Keratinocyte (primary cell): Measurements from ENCODE around the gene CLIC3. TPM values are rescaled to one million over a fixed set of nuclear protein-coding genes. Genes with fewer than 3 reads are reported as not detected.

Experiments used
- DNase-seq: peaks from one replicate; pipeline ENCODE4 v3.0.0-alpha.2; 2011; ENCODE audit warnings: low read depth, missing footprints, low spot score
- FAIRE-seq: peaks from 2 replicates; lab custom pipeline; 2011; peaks lifted over from hg19 to GRCh38; lab: Jason Lieb, UNC
- H2AFZ ChIP-seq: 2 replicates; pipeline ENCODE4 v1.6.0; 2012; ENCODE audit warnings: low read length, control low read depth, inconsistent platforms; ENCODE audit not compliant: control insufficient read depth
- H3K27ac ChIP-seq: 2 replicates; pipeline ENCODE4 v1.5.1; 2011; ENCODE audit warnings: low read length; ENCODE audit not compliant: control insufficient read depth, insufficient read depth
- H3K27me3 ChIP-seq: 3 replicates; pipeline ENCODE4 v1.6.0; 2011; ENCODE audit warnings: low read length; ENCODE audit not compliant: control insufficient read depth, insufficient read depth; ENCODE audit errors: extremely low read depth
- H3K36me3 ChIP-seq, 2 experiments: 2 replicates in 1 of 2; 3 replicates in 1 of 2; pipeline ENCODE4 v1.5.1; 2011; ENCODE audit warnings: low read length in 2 of 2, mild to moderate bottlenecking in 1 of 2; ENCODE audit not compliant: control insufficient read depth in 2 of 2, insufficient read depth in 2 of 2; ENCODE audit errors: extremely low read depth in 1 of 2
- H3K4me1 ChIP-seq: 3 replicates; pipeline ENCODE4 v1.5.1; 2011; ENCODE audit warnings: low read length; ENCODE audit not compliant: control insufficient read depth, insufficient read depth; ENCODE audit errors: extremely low read depth
- H3K4me2 ChIP-seq: 3 replicates; pipeline ENCODE4 v1.6.0; 2011; ENCODE audit warnings: low read depth, low read length; ENCODE audit not compliant: control insufficient read depth, insufficient read depth; ENCODE audit errors: extremely low read depth
- H3K4me3 ChIP-seq, 3 experiments: fragments of 200-600 bp in 1 of 3; sonication (generic) in 1 of 3; 2 replicates in 2 of 3; 3 replicates in 1 of 3; pipeline ENCODE4 v1.5.1; 2011 to 2016; ENCODE audit warnings: low read length in 3 of 3, mild to moderate bottlenecking in 3 of 3, control low read depth in 2 of 3, inconsistent platforms in 1 of 3, low read depth in 1 of 3, mixed read lengths in 1 of 3, mixed run types in 1 of 3, moderate library complexity in 1 of 3; ENCODE audit not compliant: control insufficient read depth in 2 of 3, insufficient read depth in 2 of 3; ENCODE audit errors: extremely low read depth in 1 of 3
- H3K79me2 ChIP-seq: 2 replicates; pipeline ENCODE4 v1.6.0; 2012; ENCODE audit warnings: low read length; ENCODE audit not compliant: control insufficient read depth, insufficient read depth
- H3K9ac ChIP-seq: 3 replicates; pipeline ENCODE4 v1.6.0; 2011; ENCODE audit warnings: low read length; ENCODE audit not compliant: control insufficient read depth, insufficient read depth; ENCODE audit errors: extremely low read depth
- H3K9me1 ChIP-seq: 3 replicates; pipeline ENCODE4 v1.6.0; 2011; ENCODE audit warnings: low read length; ENCODE audit not compliant: control insufficient read depth, insufficient read depth; ENCODE audit errors: extremely low read depth
- H3K9me3 ChIP-seq: 2 replicates; pipeline ENCODE4 v1.5.1; 2012; ENCODE audit warnings: low read depth, low read length; ENCODE audit not compliant: control insufficient read depth
- H4K20me1 ChIP-seq: 3 replicates; pipeline ENCODE4 v1.6.0; 2011; ENCODE audit warnings: low read length; ENCODE audit not compliant: control insufficient read depth, insufficient read depth; ENCODE audit errors: extremely low read depth
- CTCF ChIP-seq, 3 experiments: IDR thresholded peaks in 1 of 3; conservative IDR thresholded peaks in 1 of 3; optimal IDR thresholded peaks in 1 of 3; 2 replicates in 2 of 3; 3 replicates in 1 of 3; pipeline versions ENCODE3 to v1.5.1; 2011; ENCODE audit warnings: low read length in 3 of 3, mild to moderate bottlenecking in 3 of 3, moderate library complexity in 2 of 3, control low read depth in 1 of 3, inconsistent platforms in 1 of 3; ENCODE audit not compliant: insufficient read depth in 2 of 3; ENCODE audit errors: extremely low read depth in 1 of 3
- EZH2 ChIP-seq: IDR thresholded peaks from one replicate; pipeline ENCODE4 v1.6.1; 2012; ENCODE audit warnings: inconsistent platforms, mild to moderate bottlenecking, low read length, moderate library complexity
- dilution Hi-C: fragments of 300-500 bp; cut with MboI; formaldehyde crosslinking; loops from one replicate; pipeline ENCODE4 v1.7.0; 2020; ENCODE audit warnings: low sequenced_read_pairs; ENCODE audit not compliant: extremely low pct_ligation_motif_present
- polyA plus RNA-seq, 5 experiments: library from polyadenylated mRNA; depleted of rRNA in 3 of 5; stranded (reverse) in 3 of 5; stranded (forward) in 1 of 5; unstranded in 1 of 5; fragments of >200 nt; gene quantifications; 1 replicate in 1 of 5; 2 replicates in 3 of 5; 3 replicates in 1 of 5; pipeline versions ENCODE4 v1.2.1 to v1.2.3, GENCODE V29; 2011 to 2012; ENCODE audit warnings: missing spikeins in 2 of 5, low read depth in 1 of 5, low replicate concordance in 1 of 5

CLIC3 gene
- polyA plus RNA-seq, 1 donor (not counting 4 experiments of a cell fraction or from before 2014, with no cell fraction given) = 5.5 TPM

GRCh38 chr9:137031904-137032640 is 35.7 kb upstream of the CLIC3 start, which contains the start of gene FUT7:
TSS of gene FUT7 (minus strand) at chr9:137032088. CDS start at chr9:137031991, 97 bp downstream.
- H3K4me2 ChIP-seq = no peak within 1 kb of the TSS
- H3K27ac ChIP-seq = no peak within 1 kb of the TSS
- no peak for DNase-seq
- no peaks in the 10 kb centered on the region for H4K20me1 ChIP-seq
- peaks cover 5% of the 10 kb centered on the region for H3K27me3 ChIP-seq
- no peak for FAIRE-seq
- H3K9me3 ChIP-seq = no peaks in the 10 kb centered on the region
- H3K9ac ChIP-seq = no peak within 1 kb of the TSS
- H3K79me2 ChIP-seq = no peaks in the 10 kb centered on the region
- no peaks in the 10 kb centered on the region for H3K36me3 ChIP-seq
- TF ChIP-seq EZH2 = no peak
- no peak for TF ChIP-seq CTCF (optimal IDR thresholded peaks at IDR 0.05 in 1 of 3, IDR thresholded peaks at IDR 0.05 in 1 of 3, conservative IDR thresholded peaks at IDR 0.05 in 1 of 3; ENCODE audit: extremely low read depth in 1 of 3, insufficient read depth in 2 of 3, low read length in 3 of 3)
- no peak within 1 kb of the TSS for H3K4me3 ChIP-seq
- dilution Hi-C loops = no loop called here
- H3K9me1 ChIP-seq = no peaks in the 10 kb centered on the region
- no peak within 1 kb of the TSS for H2AFZ ChIP-seq
- H3K4me1 ChIP-seq = peaks cover 10% of the 10 kb centered on the region

GRCh38 chr9:137030538-137031527 is 34.5 kb upstream of the CLIC3 start:
- Histone ChIP-seq H3K27me3 (peaks cover 15% of the 10 kb centered on the region), H3K79me2 (no peaks in the 10 kb centered on the region), H2AFZ (no peak overlapping the region), H3K27ac (no peak overlapping the region), H3K9me3 (no peaks in the 10 kb centered on the region), H4K20me1 (no peaks in the 10 kb centered on the region), H3K4me3 (no peak overlapping the region), H3K4me2 (no peak overlapping the region), H3K9ac (no peak overlapping the region), H3K4me1 (peaks cover 10% of the 10 kb centered on the region), H3K36me3 (no peaks in the 10 kb centered on the region), H3K9me1 (no peaks in the 10 kb centered on the region)
- dilution Hi-C loops = no loop called here
- no peak for TF ChIP-seq EZH2
- no peak for TF ChIP-seq CTCF (optimal IDR thresholded peaks at IDR 0.05 in 1 of 3, IDR thresholded peaks at IDR 0.05 in 1 of 3, conservative IDR thresholded peaks at IDR 0.05 in 1 of 3; ENCODE audit: extremely low read depth in 1 of 3, insufficient read depth in 2 of 3, low read length in 3 of 3)
- DNase-seq (no peak), FAIRE-seq (no peak)
